Mucosa of stomach (tissue), 1 donor: ENCODE results near the gene MTCL1.

Experiments used
- H3K27me3 ChIP-seq: one replicate; pipeline ENCODE4 v1.7.0; 2013; ENCODE audit warnings: mild to moderate bottlenecking, low read length; ENCODE audit not compliant: control insufficient read depth, insufficient read depth
- H3K36me3 ChIP-seq: one replicate; pipeline ENCODE4 v1.7.0; 2013; ENCODE audit warnings: low read length; ENCODE audit not compliant: control insufficient read depth, insufficient read depth
- H3K4me1 ChIP-seq: one replicate; pipeline ENCODE4 v1.7.0; 2013; ENCODE audit warnings: mild to moderate bottlenecking, low read length; ENCODE audit not compliant: control insufficient read depth, insufficient read depth
- H3K4me3 ChIP-seq: one replicate; pipeline ENCODE4 v1.7.0; 2013; ENCODE audit warnings: low read length
- H3K9ac ChIP-seq: one replicate; pipeline ENCODE4 v1.7.0; 2013; ENCODE audit warnings: mild to moderate bottlenecking, low read length, moderate library complexity
- H3K9me3 ChIP-seq: one replicate; pipeline ENCODE4 v1.7.0; 2013; ENCODE audit warnings: mild to moderate bottlenecking, low read length, moderate library complexity; ENCODE audit not compliant: control insufficient read depth
- donor health status: Pancreatic carcinoma.

MTCL1 gene

DNA sequence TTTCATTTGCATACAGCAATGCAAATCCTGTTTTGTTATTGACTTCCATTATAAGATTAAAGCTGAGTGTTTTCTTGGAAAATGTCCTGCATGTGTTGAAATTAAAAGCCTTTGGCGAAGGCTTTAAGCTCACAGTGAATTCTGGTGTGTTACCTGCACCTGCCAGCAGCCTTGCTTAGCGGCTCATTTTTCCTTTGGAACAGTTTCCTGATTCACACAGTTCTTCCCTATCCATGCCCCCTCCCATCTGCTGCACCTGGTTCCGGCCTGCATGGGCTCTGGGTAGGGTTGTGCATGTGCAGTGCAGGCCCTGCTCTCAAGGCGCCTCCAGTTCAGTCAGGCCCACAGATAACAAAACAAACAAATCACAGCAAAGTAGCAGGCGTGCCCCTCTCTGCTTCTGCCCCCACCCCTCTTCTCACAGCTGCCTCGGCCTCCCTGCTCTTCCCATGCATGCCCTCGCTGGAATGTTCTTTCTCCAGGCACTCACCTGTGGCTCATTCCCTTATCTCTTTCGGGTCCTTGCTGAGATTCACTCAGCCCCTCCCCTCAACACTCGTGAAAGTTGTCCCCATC, 15.8 kb downstream of the MTCL1 start:
- H3K9ac ChIP-seq: no peak overlapping the region
- peaks cover 4% of the 10 kb centered on the region for H3K4me1 ChIP-seq
- no peaks in the 10 kb centered on the region for H3K9me3 ChIP-seq
- peaks cover 22% of the 10 kb centered on the region for H3K27me3 ChIP-seq
- H3K4me3 ChIP-seq: no peak overlapping the region
- H3K36me3 ChIP-seq: no peaks in the 10 kb centered on the region

DNA sequence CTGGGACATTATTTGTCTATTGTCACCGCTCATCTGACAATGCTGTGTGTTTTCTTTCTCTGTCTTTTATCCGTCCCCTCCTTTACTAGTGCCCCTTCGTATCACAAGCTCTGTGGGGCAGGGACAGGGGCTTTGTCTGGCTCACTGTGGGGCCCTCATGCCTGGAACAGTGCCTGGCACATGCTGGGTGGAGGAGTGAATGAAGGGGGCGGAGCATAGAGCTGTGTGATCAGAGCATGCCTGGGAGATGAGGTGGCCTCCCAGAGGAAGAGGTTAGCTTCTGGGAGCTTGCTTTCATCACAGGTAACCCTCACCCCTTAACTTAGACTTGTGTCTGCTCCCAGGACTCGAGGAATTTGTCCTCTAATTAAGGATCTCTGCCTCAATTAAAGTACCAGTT, 16.4 kb downstream of the MTCL1 start:
- no peak overlapping the region for H3K4me3 ChIP-seq
- H3K9ac ChIP-seq: no peak overlapping the region
- H3K9me3 ChIP-seq: no peaks in the 10 kb centered on the region
- H3K27me3 ChIP-seq: peaks cover 21% of the 10 kb centered on the region
- H3K4me1 ChIP-seq: peaks cover 4% of the 10 kb centered on the region
- no peaks in the 10 kb centered on the region for H3K36me3 ChIP-seq

DNA sequence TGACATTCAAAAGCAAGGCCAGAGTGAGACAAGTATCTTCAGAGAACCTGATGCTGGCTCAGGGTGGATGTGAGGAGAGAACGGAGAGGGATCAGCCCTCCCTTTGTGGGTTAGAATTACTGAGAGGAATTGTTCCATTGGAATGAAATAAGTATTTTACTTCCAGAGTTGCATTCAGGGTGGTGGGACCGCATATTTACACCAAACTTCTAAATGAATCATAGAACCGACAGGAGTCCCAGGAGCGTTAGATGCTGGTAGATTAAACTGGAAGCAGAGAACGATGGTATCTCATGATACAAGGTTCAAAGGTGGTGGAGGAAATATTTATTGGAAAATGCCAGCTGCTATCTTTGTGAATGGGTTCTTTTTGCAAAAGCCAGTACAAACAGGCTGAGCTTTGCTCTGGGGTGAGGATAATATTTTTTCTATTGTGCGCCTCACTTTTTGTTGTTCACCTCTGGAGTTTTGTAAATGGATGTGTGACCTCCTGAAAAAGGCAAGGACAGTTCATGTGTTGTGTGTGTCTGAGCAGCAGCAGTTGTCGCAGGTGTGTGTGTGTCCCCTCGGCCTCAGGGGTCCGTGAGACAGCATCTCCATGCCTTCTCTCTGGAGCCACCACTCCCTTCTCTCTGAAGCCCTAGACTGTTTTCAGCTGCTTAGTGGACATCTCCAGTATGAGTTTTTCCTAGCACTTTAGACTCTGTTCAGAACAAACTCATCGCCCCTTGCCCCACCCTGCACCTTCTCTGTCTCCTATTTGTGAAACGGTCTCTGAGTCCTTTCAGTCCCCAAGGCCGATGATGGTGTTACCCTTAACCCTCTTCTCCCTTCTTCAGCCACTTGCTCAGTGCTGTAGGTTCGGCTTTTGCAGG, 17.8 kb downstream of the MTCL1 start:
- no peak overlapping the region for H3K4me3 ChIP-seq
- H3K9ac ChIP-seq: no peak overlapping the region
- H3K9me3 ChIP-seq: no peaks in the 10 kb centered on the region
- H3K27me3 ChIP-seq: peaks cover 9% of the 10 kb centered on the region
- H3K36me3 ChIP-seq: no peaks in the 10 kb centered on the region
- H3K4me1 ChIP-seq: peaks cover 4% of the 10 kb centered on the region

DNA sequence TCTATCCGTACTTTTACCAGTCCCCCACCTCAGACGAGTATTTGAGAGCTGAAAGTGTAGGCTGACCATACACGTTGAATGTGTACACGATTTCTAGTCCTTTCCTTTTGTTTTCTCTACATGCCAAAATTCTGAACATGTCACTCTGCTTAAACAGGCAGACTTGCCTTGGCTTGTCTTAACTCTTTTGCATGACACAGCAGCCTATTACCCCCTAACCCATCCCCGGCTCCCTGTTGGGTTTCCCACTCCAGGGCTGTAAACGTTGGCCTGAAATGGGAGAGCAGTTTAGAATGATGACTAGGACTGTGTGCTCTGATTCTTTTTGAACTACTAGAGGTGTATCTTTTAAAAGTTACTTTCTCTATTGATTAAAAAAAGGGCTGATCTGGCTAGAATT, 19.1 kb downstream of the MTCL1 start:
- no peaks in the 10 kb centered on the region for H3K9me3 ChIP-seq
- H3K4me3 ChIP-seq: no peak overlapping the region
- peaks cover 9% of the 10 kb centered on the region for H3K27me3 ChIP-seq
- no peaks in the 10 kb centered on the region for H3K4me1 ChIP-seq
- H3K9ac ChIP-seq: no peak overlapping the region
- no peaks in the 10 kb centered on the region for H3K36me3 ChIP-seq

DNA sequence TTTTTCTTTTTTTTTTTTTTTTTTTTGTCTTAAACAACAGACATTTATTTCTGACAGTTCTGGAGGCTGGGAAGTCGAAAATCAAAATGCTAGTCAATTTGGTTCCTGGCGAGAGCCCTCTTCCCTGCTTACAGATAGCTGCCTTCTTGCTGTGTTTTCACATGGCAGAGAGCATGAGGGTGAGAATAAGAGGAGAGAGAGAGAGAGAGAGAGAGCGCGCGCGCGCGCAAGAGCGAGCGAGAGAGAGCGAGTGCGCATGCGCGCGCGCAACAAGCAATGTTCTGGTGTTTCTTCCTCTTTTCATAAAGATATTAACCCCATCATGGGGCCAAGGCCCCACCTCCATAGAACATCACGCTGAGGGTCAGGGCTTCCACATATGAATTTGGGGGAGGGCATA, 20.9 kb downstream of the MTCL1 start:
- no peak overlapping the region for H3K9ac ChIP-seq
- no peaks in the 10 kb centered on the region for H3K9me3 ChIP-seq

DNA sequence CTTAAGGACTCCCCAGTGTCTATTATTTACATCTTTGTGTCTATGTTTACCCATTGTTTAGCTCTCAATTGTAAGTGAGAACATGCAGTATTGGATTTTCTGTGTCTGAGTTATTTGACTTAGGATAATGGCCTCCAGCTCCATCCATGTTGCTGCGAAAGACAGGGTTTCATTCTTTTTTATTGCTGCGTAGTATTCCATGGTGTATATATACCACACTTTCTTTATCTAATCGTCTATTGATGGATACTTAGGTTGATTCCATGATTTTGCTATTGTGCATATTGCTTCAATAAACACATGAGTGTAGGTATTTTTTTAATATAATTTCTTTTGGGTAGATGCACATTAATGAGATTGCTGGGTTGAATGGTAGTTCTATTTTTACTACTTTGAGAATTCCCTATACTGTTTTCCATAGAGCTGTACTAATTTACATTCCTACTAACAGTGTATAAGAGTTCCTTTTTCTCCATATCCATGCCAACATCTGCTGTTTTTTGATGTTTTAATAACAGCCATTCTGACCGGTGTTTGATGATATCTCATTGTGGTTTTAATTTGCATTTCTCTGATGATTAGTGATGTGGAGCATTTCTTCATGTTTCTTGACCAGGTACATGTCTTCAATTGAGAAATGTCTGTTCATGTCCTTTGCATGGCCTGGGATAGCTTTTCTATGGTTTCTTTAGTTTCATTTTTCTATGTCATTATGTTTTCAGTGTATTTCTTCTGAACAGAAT, 21.8 kb downstream of the MTCL1 start:
- Histone ChIP-seq H3K4me1 (peaks cover 9% of the 10 kb centered on the region), H3K36me3 (no peaks in the 10 kb centered on the region), H3K4me3 (no peak overlapping the region), H3K9me3 (no peaks in the 10 kb centered on the region), H3K27me3 (peaks cover 7% of the 10 kb centered on the region), H3K9ac (no peak overlapping the region)

More for the DNA sequence above, 20.9 kb downstream of the MTCL1 start:
- Histone ChIP-seq H3K36me3 (no peaks in the 10 kb centered on the region), H3K27me3 (peaks cover 7% of the 10 kb centered on the region), H3K4me3 (no peak overlapping the region), H3K4me1 (peaks cover 9% of the 10 kb centered on the region)

DNA sequence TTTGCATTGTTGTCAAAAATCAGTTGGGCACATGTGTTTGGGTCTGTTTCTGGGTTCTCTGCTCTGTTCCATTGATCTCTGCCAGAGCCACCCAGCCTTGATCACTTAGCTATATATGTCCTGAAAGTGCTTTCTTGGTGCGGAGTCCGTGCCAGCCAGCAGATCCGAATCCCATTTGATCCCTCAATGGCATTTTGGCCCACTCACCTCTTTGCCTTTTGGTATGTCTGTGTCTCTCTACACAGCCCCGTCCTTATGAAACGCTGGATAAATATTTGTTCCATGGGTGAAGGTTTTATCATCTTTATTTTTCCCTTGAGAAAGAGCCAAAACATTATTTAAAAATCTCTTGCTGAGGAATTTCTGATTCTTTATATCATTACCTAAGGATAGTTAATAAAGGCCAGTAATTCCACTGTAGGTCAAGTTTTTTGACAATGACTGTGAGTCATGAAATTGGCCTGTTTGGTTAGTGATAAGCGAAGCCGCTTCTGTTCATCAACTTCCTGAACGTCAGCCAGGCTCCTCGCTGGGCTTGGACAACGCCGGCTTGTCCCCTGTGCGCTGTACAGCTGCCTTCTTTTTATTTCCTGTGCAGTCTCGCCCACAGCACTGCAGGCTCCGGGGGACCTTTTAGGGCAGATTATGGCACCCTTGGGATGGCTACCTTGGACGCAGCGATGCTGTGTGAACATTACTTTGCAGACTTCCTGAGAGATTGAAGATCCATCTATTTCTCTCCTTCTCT, 24.9 kb downstream of the MTCL1 start:
- H3K9ac ChIP-seq: no peak overlapping the region
- no peak overlapping the region for H3K4me3 ChIP-seq
- H3K27me3 ChIP-seq: no peaks in the 10 kb centered on the region
- H3K36me3 ChIP-seq: no peaks in the 10 kb centered on the region
- no peaks in the 10 kb centered on the region for H3K9me3 ChIP-seq
- H3K4me1 ChIP-seq: peaks cover 9% of the 10 kb centered on the region

DNA sequence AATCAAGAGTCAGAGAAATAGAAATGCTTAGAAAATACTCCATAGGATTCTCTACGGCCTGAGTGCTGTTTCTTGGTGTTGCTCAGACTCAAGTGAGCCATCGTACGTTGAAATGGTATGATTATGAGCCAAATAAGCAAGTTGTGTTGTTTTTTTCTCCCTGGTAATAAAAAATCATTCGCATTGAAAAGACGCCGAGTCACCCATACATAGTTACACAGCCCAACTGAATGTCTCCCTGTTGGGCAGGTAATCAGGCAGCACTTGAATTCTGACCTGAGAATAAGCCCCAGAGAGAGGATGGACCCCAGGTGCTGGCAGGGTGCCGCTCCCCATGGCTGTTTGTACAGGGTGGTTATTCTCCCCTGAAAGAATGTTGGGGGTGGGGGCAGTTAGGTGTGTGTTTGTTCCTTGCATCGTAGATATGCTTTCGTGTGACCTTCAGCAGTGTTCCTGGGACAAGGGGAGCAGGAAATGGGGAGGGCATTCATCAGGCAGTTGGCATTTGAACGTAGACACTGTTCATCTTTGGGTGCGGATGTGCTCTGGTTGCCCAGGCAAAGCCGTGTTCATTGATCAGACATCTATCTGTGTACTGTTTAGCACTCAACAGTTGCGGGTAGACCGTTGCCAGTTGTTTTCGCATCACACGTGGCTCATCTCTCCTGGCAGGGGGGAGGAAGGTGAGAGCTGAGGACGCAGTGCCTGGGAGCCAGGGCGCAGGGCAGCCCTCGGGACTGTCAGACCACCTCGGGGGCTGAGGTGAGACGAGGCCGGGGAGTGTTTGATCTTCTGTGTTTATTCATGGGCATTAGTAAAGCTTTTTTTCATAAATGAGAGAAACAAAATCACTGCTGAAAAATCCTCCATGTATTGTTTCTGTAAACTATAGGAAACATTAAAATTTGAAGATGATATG, 27.3 kb downstream of the MTCL1 start:
- H3K9ac ChIP-seq: no peak overlapping the region
- no peaks in the 10 kb centered on the region for H3K27me3 ChIP-seq
- H3K9me3 ChIP-seq: no peaks in the 10 kb centered on the region
- H3K36me3 ChIP-seq: no peaks in the 10 kb centered on the region
- H3K4me3 ChIP-seq: no peak overlapping the region
- H3K4me1 ChIP-seq: peaks cover 9% of the 10 kb centered on the region

DNA sequence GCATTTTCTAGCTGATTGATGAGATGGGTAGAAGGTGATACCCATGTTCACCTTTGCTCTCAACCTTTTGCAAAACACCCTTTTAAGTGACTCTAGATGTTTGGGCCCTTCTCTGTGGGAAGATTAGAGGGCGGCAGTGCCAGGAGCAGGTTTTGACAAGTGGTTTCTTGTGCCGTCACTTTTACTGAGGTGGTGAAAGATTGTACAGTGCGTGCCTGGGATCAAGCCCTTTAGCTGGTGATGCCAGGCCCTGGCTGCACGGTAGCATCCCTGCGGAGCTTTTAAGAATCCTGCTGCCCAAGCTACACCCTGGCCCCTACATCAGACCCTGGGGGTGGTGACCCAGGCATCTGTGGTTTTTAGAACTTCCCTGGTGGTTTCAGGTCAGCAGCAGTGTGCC, 29.1 kb downstream of the MTCL1 start:
- Histone ChIP-seq H3K9me3 (no peaks in the 10 kb centered on the region), H3K27me3 (no peaks in the 10 kb centered on the region), H3K4me3 (no peak overlapping the region), H3K9ac (no peak overlapping the region), H3K4me1 (peaks cover 9% of the 10 kb centered on the region), H3K36me3 (no peaks in the 10 kb centered on the region)

DNA sequence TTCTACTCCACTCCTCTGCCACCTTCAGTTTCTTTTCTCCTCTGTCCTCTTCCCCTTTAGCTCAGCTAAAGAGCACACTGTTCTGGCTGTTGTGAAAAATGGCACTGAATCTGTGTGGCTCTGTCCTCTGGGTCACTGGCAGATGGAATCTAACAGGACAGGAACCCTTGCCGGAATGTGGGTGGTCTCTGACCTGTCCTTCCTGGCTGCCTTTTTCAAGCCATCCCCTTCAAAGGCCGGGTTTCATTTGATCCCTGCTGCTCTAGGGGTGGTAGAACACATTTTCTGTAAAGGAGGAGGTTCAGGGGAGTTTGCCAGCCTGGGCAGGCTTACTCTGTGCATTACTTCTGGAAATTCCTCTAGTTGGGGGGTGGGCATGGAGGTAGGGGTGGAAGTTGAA, 29.9 kb downstream of the MTCL1 start:
- no peaks in the 10 kb centered on the region for H3K9me3 ChIP-seq
- H3K4me3 ChIP-seq: no peak overlapping the region
- no peaks in the 10 kb centered on the region for H3K27me3 ChIP-seq

DNA sequence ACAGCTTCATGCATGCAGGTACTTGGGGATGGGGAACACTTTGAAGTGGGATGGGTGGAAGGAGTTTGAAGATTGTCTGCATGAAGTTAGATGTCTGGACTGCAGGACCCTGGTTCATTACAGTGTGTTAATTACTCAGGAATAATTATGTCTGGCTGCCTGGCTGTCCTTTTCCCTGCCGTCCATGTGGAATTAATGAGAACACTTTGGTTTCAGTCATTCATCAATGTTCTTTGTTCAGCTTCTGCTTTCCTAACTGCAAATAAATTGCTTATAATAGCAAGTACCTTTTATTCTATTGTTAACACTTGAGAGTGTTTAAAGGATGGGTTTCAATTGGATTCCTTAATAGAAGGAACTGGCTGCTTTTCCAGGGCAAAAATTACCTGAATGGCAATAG, 35.8 kb downstream of the MTCL1 start:
- H3K27me3 ChIP-seq: no peaks in the 10 kb centered on the region
- no peak overlapping the region for H3K9ac ChIP-seq
- H3K4me3 ChIP-seq: no peak overlapping the region
- no peaks in the 10 kb centered on the region for H3K4me1 ChIP-seq
- H3K36me3 ChIP-seq: no peaks in the 10 kb centered on the region
- H3K9me3 ChIP-seq: no peaks in the 10 kb centered on the region

More for the DNA sequence above, 29.9 kb downstream of the MTCL1 start:
- peaks cover 4% of the 10 kb centered on the region for H3K4me1 ChIP-seq
- no peaks in the 10 kb centered on the region for H3K36me3 ChIP-seq
- H3K9ac ChIP-seq: no peak overlapping the region
